G401 (cell line): Measurements from ENCODE around the gene VPS8. TPM values are rescaled to one million over a fixed set of nuclear protein-coding genes. Genes with fewer than 3 reads are reported as not detected.
"Not testable (repeated sequence)": the region's sequence is repeated elsewhere in the genome, so short reads cannot be mapped to it uniquely, and the experiment has no call there.

Experiments used
- DNase-seq: peaks from one replicate; pipeline ENCODE4 v3.0.0-alpha.2; 2015; ENCODE audit warnings: low spot score
- in situ Hi-C: cut with HindIII; loops from 2 replicates; pipeline ENCODE4 v1.10.0; 2016; ENCODE audit warnings: low sequenced_read_pairs, mixed read lengths
- total RNA-seq: library from RNA; depleted of rRNA; stranded (reverse); fragments of >200 nt; shearing (Covaris generic); gene quantifications from 2 replicates; pipeline ENCODE4 v1.2.3, GENCODE V29; 2014

The VPS8 gene
- total RNA-seq, 1 experiment from 2014 or later: 38.4 TPM

DNA sequence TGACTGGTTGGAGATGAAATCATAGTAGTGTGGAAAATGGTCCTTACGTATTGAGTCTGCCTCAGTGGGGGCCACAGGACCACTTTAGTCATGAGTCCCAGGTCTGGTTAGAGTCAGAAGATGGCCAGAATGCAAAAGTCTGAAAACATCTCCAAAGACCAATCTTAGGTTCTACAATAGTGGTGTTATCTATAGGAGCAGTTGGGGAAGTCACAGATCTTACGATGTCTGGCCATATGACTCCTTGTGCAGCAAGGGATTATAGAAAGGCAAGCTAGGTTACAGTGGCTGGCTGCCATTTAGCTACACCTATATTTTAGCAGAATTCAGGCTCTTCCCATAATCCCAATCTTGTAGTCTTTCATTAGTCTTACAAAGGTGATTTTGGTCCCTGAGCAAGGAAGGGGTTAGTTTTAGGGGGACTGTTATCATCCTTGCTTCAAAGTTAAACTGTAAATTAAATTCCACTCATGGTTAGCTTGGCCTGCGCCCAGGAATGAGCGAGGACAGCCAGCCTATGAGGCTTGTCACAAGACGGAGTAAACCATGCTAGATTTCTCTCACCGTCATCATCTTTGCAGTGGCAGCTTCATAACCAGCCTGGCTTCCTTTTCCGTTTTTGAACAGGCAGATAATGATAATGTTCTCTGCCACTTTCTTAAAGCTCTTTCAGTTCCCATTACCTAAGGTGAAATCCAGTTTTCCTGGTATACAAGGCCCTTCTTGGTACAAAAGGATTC, 134.1 kb downstream of the VPS8 start:
- in situ Hi-C loops: no loop called here
- no peak for DNase-seq

GRCh38 chr3:184946917-184947316, 135.0 kb downstream of the VPS8 start:
- no peak for DNase-seq
- in situ Hi-C loops: no loop called here

DNA sequence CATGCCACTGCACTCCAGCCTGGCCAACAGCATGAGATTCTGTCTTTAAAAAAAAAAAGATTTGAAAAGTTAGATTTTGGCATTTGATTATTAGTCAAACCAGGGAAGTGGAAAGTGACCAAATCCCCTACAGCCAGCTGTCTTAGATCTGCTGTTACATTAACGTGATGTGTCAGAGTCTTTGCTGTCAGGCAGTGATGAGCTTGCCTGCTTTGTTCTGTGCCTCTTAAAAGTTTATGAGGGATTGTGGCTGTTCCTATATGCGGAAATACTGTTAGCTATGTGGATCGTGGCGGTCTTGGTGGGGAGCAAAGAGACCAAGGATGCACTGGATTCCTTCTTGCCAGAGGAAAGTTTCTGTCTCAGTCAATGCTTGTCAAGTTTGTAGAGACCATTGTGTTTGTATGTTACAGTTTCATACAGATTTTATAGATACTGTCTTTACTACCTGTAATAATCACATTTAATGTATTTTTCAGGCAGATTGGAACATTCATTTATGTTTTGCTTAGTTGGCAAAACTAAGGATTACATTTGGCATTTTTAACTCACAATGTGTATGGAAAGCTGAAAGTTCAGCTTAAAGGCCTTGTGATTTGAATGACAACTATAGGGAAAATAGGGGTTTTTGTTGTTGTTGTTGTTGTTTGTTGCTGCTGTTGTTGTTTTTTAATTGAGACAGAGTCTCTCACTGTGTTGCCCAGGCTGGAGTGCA, 137.4 kb downstream of the VPS8 start:
- DNase-seq: no peak
- in situ Hi-C loops: no loop called here

DNA sequence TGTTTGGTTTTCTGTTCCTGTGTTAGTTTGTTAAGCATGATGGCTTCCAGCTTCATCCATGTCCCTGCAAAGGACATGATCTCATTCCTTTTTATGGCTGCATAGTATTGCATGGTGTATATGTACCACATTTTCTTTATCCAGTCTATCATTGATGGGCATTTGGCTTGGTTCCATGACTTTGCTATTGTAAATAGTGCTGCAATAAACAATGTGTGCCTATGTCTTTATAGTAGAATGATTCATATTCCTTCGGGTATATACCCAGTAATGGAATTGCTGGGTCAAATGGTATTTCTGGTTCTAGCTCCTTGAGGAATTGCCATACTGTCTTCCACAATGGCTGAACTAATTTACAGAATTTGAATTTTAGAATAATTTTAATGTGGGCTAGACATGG, 138.8 kb downstream of the VPS8 start:
- DNase-seq, in situ Hi-C loops: not testable (repeated sequence)

DNA sequence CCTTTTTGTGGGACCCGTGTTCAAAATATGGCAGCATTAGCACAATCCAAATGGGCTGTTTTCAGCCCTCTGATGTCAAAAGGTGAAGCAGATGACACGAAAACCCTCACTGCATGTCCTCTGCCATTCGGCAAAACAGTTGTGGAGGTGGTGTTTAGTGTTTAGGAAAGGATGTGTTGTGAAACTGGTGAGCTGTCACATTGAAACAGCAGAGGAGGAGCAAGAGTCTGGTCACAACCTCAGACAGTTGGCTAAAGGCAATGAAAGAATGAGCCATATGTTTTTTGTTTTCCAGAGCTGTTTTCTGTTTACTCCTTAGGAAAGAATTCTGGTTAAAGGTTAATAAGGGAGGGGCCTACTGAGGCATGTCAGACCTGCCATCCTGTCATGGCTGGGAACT, 140.7 kb downstream of the VPS8 start:
- in situ Hi-C loops: no loop called here
- no peak for DNase-seq

DNA sequence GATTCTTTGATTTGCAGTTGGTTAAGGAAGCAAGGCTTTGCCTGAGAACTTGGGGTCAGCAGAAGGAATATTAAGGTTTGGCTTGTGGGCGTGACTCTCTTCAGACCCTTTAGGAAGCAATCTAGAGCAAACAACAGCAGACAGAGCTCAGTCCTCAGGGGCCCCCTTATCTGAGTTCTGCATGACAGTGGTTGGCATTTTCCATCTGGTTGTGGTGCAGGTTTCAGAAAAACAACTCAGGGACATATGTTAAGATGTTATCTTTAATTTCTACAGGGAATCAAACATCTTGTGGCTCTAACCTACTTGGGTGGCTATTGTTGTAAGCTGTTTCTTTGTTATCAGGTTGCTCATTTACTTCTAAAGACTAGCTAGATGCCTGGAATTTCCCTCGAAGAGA, 141.4 kb downstream of the VPS8 start:
- no peak for DNase-seq
- in situ Hi-C loops: no loop called here

DNA sequence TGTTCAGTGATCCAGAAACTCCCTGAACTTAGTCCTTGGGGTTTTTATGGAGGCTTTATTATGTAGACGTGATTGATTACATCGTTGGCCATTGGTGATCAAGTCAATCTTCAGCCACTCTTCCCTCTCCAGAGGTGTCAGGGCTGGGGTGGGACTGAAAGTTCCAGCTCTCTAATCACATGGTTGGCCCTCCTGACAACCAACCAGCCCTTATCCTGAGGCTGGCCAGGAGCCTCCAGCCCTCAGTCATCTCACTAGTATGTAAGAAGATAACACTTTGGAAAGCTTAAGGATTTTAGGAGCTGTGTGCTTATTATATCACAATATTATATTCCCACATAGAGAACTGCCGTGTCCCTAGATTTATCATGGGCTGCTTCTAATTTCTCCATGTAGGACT, 142.3 kb downstream of the VPS8 start:
- DNase-seq: no peak
- in situ Hi-C loops: no loop called here

DNA sequence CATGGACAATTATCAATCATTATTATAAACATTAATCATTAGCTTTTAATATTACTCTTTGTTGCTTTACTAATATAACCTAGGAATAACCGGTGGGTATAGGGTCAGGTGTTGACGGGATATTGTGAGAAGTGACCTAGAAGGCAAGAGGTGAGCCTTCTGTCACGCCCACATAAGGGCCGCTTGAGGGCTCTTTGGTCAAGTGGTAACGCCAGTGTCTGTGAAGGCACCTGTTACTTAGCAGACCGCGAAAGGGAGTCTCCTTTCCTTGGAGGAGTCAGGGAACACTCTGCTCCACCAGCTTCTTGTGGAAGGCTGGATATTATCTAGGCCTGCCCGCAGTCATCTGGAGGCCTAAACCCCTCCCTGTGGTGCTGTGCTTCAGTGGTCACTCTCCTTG, 142.9 kb downstream of the VPS8 start:
- DNase-seq, in situ Hi-C loops: not testable (repeated sequence)

- in situ Hi-C loops: no loop called here
- DNase-seq: no peak
Observed at GRCh38 chr3:184965639-184966430, 153.9 kb downstream of the VPS8 start.

- in situ Hi-C loops: no loop called here
- no peak for DNase-seq
Observed at GRCh38 chr3:184968115-184968514, 156.1 kb downstream of the VPS8 start.

DNA sequence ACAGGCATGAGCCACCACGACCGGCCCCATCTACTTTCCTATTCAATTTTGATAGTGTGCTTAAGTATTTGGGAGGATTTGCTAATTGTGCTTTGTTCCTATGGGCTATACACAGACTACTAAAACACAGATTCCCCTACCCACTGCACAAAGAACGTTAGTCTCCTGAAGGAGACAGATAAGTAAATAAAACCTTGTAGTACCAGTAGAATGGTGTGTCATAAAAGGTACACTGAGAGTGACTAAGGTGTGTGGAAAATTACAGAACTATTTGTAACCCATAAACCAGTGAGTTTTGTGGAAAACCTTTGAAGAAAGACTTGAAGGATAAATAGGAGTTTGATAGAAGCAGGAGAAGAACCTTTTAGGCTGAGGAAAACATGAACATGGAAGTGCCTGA, 158.2 kb downstream of the VPS8 start:
- in situ Hi-C loops: no loop called here
- DNase-seq: no peak

GRCh38 chr3:184977796-184978195, 165.8 kb downstream of the VPS8 start:
- peak; percentile 64 for DNase-seq
- in situ Hi-C loops: no loop called here

- DNase-seq: no peak
Observed at GRCh38 chr3:184981071-184981470, 169.1 kb downstream of the VPS8 start.

GRCh38 chr3:184982076-184982475, 170.1 kb downstream of the VPS8 start:
- in situ Hi-C loops: no loop called here
- no peak for DNase-seq

More at GRCh38 chr3:184981071-184981470, 169.1 kb downstream of the VPS8 start:
- in situ Hi-C loops: no loop called here

DNA sequence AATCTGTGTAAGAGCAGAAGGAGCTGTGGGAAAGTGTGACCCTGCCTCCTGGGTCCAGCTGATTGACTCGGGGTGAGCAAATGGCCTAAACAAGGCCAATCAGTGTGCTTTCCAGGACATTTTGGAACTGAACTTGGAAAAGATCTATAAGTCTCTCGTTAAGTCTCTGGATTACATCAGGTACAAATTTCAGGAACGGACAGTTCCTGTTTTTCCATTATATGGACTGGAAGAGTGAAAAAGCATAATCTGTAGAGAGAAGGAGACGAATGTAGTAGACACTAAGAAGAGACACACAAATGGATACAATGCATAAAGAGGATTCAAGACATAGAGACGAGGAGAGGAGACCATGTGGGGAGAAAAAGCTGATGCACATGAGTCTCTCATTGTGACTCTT, 173.6 kb downstream of the VPS8 start:
- DNase-seq: no peak
- in situ Hi-C loops: no loop called here

- in situ Hi-C loops: no loop called here
- no peak for DNase-seq
Observed at GRCh38 chr3:184986366-184986889, 174.5 kb downstream of the VPS8 start.

DNA sequence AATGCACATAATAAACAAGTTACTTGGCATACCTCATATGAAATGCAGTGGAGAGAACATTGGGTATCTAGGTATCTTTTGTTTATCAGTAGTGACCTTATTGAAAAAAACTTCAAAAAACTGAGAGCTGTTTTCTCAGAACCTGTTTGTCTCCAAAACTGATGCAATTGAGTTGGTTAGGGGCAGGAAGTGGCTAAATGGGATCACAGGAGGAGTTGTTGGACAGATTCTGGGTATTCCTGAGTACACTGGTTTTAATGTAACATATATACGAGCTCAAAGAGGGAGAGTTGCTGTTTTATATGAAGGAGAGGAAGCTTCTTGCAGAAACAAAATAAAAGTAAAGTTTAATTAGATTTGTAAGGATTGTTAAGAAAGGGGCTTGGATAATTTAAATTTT, 181.4 kb downstream of the VPS8 start:
- in situ Hi-C loops: no loop called here
- DNase-seq: no peak

DNA sequence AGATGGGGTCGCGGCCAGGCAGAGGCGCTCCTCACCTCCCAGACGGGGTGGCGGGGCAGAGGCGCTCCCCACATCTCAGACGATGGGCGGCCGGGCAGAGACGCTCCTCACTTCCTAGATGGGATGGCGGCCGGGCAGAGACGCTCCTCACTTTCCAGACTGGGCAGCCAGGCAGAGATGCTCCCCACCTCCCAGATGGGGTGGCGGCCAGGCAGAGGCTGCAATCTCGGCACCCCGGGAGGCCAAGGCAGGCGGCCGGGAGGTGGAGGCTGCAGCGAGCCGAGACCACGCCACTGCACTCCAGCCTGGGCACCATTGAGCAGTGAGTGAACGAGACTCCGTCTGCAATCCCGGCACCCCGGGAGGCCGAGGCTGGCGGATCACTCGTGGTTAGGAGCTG, 191.9 kb downstream of the VPS8 start:
- DNase-seq, in situ Hi-C loops: not testable (repeated sequence)

- in situ Hi-C loops: no loop called here
- no peak for DNase-seq
Observed at GRCh38 chr3:185009650-185010049, 197.7 kb downstream of the VPS8 start.

DNA sequence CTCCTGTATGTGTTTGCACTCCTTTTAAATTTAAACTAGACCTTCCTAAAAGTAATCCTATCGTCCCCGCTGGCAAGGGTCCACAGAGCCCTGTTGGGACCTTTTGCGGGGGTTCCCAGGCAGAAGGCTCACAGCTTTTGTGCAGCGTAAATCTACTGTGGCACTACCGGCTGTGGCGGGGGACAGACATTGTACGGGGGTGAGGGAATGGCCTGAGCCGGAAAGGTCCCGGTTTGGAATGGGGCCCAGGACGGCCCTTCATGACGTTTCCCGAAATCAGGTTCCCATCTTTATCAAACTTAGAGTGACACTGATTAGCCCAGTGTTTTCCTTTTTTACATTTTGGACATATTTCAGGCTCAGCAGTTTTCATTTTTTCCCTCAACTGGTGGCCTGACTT, 205.6 kb downstream of the VPS8 start:
- in situ Hi-C loops, DNase-seq: not testable (repeated sequence)
